SU-DHL-6 (cell line): ENCODE results near the gene RPL18A.

Experiments
- H2AFZ ChIP-seq: fragments of 200-600 bp; sonication (generic); 2 replicates; pipeline ENCODE4 v1.6.1; 2014; ENCODE audit warnings: low read depth, mild to moderate bottlenecking, moderate library complexity, mixed read lengths, antibody characterized with exemption, low read length; ENCODE audit not compliant: severe bottlenecking
- H3F3A ChIP-seq: fragments of 200-600 bp; shearing (Covaris generic); 2 replicates; pipeline ENCODE4 v1.6.0; 2016; ENCODE audit warnings: antibody characterized with exemption, mild to moderate bottlenecking; ENCODE audit not compliant: insufficient read depth
- H3K27ac ChIP-seq: fragments of 200-600 bp; sonication (generic); 2 replicates; pipeline ENCODE4 v1.5.1; 2016; ENCODE audit warnings: low read depth, mild to moderate bottlenecking, low read length, moderate library complexity, mixed read lengths
- H3K27me3 ChIP-seq: fragments of 200-600 bp; sonication (generic), shearing (Covaris generic); 2 replicates; pipeline ENCODE4 v1.6.0; 2014; ENCODE audit warnings: mild to moderate bottlenecking, low read length
- H3K36me3 ChIP-seq: fragments of 200-600 bp; sonication (generic); 2 replicates; pipeline ENCODE4 v1.6.1; 2014; ENCODE audit warnings: mild to moderate bottlenecking, low read length, mixed read lengths
- H3K4me2 ChIP-seq: fragments of 300-600, 200-600 bp; shearing (Covaris generic), sonication (generic); 2 replicates; pipeline ENCODE4 v1.6.0; 2014; ENCODE audit warnings: low read length, low read depth, mild to moderate bottlenecking; ENCODE audit not compliant: poor library complexity, severe bottlenecking
- H3K4me3 ChIP-seq: fragments of 200-600 bp; sonication (generic); 2 replicates; pipeline ENCODE4 v1.5.1; 2014; ENCODE audit warnings: antibody characterized with exemption, low read length, mild to moderate bottlenecking, mixed read lengths; ENCODE audit not compliant: insufficient read depth, poor library complexity, severe bottlenecking
- H3K79me2 ChIP-seq: fragments of 200-600 bp; sonication (generic); 2 replicates; pipeline ENCODE4 v1.6.1; 2014; ENCODE audit warnings: mild to moderate bottlenecking, low read length, moderate library complexity; ENCODE audit not compliant: insufficient read depth
- H3K9ac ChIP-seq: fragments of 200-600 bp; sonication (generic); 2 replicates; pipeline ENCODE4 v1.7.0; 2014; ENCODE audit warnings: mild to moderate bottlenecking, low read length
- H3K9me2 ChIP-seq: fragments of 200-600 bp; sonication (generic); replicated peaks from 2 replicates; pipeline ENCODE4 v1.6.1; 2014; ENCODE audit warnings: low read length; ENCODE audit not compliant: insufficient read depth
- H3K9me3 ChIP-seq: fragments of 200-600 bp; sonication (generic); 2 replicates; pipeline ENCODE4 v1.6.1; 2014; ENCODE audit warnings: low read length, mixed read lengths; ENCODE audit not compliant: insufficient read depth
- H4K20me1 ChIP-seq: fragments of 200-600 bp; sonication (generic); 2 replicates; pipeline ENCODE4 v1.6.1; 2014; ENCODE audit warnings: low read depth, mild to moderate bottlenecking, antibody characterized with exemption, low read length, moderate library complexity, mixed read lengths
- EZH2phosphoT487 ChIP-seq: fragments of 200-600 bp; sonication (generic), shearing (Covaris generic); conservative IDR thresholded peaks from 2 replicates; pipeline ENCODE4 v1.6.1; 2018; ENCODE audit warnings: mild to moderate bottlenecking, antibody characterized with exemption, low read length, moderate library complexity, mixed read lengths
- TF ChIP-seq, protein P1 (sequence below): fragments of 200-600 bp; sonication (generic); IDR thresholded peaks from one replicate; pipeline ENCODE4 v1.5.1; 2017; ENCODE audit warnings: antibody characterized with exemption, mild to moderate bottlenecking, low read length, moderate library complexity; ENCODE audit not compliant: insufficient read depth, poor library complexity, severe bottlenecking

RPL18A gene

DNA sequence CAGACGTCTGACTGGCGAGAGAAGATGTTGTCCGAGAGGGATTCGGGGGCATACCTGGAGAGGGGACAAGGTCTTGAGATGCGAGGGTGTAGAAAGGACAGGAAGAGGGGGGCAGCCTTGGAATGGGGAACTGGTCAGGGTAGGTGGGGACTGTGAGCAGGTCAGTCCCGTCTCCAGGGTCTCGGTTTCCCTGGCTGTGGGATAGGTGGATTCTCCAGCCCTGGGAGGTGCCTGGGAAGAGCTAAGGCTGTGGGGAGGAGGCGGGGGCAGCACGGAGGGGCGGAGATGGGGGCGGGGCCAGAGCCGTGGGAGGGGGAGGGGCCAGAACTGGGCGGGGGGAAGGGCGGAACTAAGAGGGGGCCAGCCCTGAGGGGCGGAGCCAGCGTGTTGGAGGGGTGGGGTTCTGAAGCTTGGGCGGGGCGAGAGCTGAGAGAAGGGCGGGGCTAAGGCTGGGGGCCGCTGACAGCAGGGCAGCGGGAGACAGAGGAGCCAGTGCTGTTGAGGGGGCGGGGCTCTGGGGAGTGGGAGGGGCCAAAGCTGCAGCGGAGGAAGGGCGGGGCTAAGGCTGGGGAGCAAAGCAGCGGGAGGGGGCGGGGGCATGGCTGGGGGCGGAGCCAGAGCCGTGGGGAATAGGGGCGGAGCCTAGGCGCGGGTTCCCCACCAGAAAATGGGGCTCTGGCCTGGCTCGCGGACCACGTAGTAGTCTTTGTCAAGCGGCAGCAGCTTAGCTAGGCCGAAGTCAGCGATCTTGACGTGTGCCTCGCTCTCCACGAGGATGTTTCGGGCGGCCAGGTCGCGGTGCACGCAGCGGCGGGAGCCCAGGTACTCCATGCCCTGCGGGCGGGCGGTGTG is 28.9 kb upstream of the RPL18A start:
- Histone ChIP-seq H3K36me3 (no peaks in the 10 kb centered on the region), H3K27me3 (no peaks in the 10 kb centered on the region), H3K4me3 (no peak overlapping the region), H3F3A (no peaks in the 10 kb centered on the region), H4K20me1 (no peaks in the 10 kb centered on the region), H3K79me2 (no peaks in the 10 kb centered on the region), H3K9ac (no peak overlapping the region), H3K27ac (no peak overlapping the region), H3K4me2 (no peak overlapping the region), H2AFZ (no peak overlapping the region), H3K9me2 (no peaks in the 10 kb centered on the region), H3K9me3 (no peaks in the 10 kb centered on the region)
- TF ChIP-seq, protein P1, sequence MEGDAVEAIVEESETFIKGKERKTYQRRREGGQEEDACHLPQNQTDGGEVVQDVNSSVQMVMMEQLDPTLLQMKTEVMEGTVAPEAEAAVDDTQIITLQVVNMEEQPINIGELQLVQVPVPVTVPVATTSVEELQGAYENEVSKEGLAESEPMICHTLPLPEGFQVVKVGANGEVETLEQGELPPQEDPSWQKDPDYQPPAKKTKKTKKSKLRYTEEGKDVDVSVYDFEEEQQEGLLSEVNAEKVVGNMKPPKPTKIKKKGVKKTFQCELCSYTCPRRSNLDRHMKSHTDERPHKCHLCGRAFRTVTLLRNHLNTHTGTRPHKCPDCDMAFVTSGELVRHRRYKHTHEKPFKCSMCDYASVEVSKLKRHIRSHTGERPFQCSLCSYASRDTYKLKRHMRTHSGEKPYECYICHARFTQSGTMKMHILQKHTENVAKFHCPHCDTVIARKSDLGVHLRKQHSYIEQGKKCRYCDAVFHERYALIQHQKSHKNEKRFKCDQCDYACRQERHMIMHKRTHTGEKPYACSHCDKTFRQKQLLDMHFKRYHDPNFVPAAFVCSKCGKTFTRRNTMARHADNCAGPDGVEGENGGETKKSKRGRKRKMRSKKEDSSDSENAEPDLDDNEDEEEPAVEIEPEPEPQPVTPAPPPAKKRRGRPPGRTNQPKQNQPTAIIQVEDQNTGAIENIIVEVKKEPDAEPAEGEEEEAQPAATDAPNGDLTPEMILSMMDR, result no peak
- no peak for TF ChIP-seq EZH2phosphoT487

DNA sequence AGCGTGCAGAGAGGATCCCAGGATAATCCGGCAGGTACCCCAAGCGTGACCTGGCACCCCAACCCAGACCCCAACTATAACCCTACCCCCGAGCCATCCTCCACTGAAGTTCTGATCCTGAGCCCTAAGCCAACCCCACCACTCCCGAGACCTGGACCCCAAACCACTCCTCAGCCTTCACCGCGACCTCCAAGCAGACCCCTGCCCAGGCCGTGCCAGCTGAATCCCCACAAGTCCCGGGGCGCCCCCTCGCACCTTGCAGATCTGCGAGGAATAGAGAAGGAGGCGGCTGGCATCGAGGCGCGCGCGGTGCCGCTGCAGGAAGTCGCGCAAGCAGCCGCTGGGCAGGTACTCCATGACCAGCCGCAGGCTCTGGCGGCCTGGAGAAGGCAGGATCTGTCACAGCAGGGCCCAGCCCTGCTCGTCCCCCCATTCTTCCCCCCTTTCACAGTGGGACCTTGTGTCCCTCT is 28.3 kb upstream of the RPL18A start:
- no peaks in the 10 kb centered on the region for H3K9me3 ChIP-seq
- no peaks in the 10 kb centered on the region for H3K27me3 ChIP-seq
- no peak overlapping the region for H3K9ac ChIP-seq
- TF ChIP-seq, protein P1, result no peak
- no peak for TF ChIP-seq EZH2phosphoT487
- H3K36me3 ChIP-seq, result no peaks in the 10 kb centered on the region
- no peak overlapping the region for H3K4me3 ChIP-seq
- H3K79me2 ChIP-seq, result no peaks in the 10 kb centered on the region
- H3K9me2 ChIP-seq, result no peaks in the 10 kb centered on the region
- no peak overlapping the region for H3K4me2 ChIP-seq
- H4K20me1 ChIP-seq, result no peaks in the 10 kb centered on the region
- no peak overlapping the region for H3K27ac ChIP-seq
- no peak overlapping the region for H2AFZ ChIP-seq
- no peaks in the 10 kb centered on the region for H3F3A ChIP-seq

DNA sequence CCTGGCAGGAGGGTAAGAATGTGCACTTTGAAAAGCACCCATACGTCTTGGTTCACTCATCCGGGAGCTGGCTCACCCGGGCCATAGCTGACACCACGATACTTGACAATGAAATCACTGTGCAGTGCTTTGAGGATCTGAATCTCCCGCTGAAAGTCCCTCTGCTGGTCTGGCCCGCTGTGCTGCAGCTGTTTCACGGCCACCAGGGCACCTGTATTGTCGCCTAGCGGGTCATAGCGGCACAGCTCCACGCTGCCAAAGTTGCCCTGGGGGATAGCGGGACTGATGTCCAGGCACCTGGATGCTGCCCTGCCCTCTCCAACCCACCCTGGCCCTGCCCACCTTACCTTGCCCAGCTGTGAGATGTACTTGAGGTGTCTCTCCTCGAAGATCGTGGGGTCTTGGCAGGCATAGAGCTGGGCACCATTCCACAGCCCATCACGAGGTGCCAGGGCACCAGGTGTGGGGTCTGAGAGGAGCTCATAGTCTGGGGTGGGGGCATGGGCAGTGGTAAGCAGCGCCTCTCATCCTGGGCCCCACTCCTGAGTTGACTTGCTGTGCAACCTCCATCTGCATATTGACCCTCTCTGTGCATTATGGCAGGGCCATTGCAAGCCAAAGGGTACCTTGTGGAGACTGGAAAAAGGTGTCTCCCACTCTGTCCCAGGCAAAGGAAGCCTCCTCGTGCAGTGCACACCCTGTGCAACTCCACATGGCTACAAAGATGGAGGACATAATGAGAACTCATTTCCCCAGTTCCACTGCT is 27.1 kb upstream of the RPL18A start:
- Histone ChIP-seq H3K27ac (no peak overlapping the region), H3K9me3 (no peaks in the 10 kb centered on the region), H3F3A (no peaks in the 10 kb centered on the region), H3K36me3 (no peaks in the 10 kb centered on the region), H3K9me2 (no peaks in the 10 kb centered on the region), H3K9ac (no peak overlapping the region), H4K20me1 (no peaks in the 10 kb centered on the region), H2AFZ (no peak overlapping the region), H3K4me2 (no peak overlapping the region), H3K79me2 (no peaks in the 10 kb centered on the region), H3K27me3 (no peaks in the 10 kb centered on the region), H3K4me3 (no peak overlapping the region)
- TF ChIP-seq EZH2phosphoT487, result no peak
- TF ChIP-seq, protein P1, result no peak
